Activated CD4-positive, alpha-beta T cell treated with anti-CD3 and anti-CD28 coated beads, Interleukin-2, amount 10 ng/mL, durations not matched to agents 7 days and 5 days (primary cell): ENCODE results near the gene P4HA1. TPM values are rescaled to one million over a fixed set of nuclear protein-coding genes. Genes with fewer than 3 reads are reported as not detected.
"Not testable (repeated sequence)": the region's sequence is repeated elsewhere in the genome, so short reads cannot be mapped to it uniquely, and the experiment has no call there.

Experiments used
- CTCF ChIA-PET: fragments of 350-600 bp; sonication (Branson Sonifier 250); formaldehyde crosslinking; loops from one replicate; lab custom pipeline; 2021; ENCODE audit warnings: antibody characterized with exemption; lab: Charles Lee
- POLR2A ChIA-PET: fragments of 350-600 bp; sonication (Branson Sonifier 250); formaldehyde crosslinking; loops from one replicate; lab custom pipeline; 2021; ENCODE audit warnings: antibody characterized with exemption; lab: Charles Lee
- DNase-seq: peaks from one replicate; pipeline ENCODE4 v3.0.0-alpha.2; 2020
- H3K27ac Mint-ChIP-seq: one replicate; pipeline ENCODE4 v1.8.0; 2021; ENCODE audit warnings: mild to moderate bottlenecking, moderate library complexity, mixed read lengths
- H3K27me3 Mint-ChIP-seq: one replicate; pipeline ENCODE4 v1.8.0; 2021; ENCODE audit warnings: mixed read lengths
- H3K36me3 Mint-ChIP-seq: one replicate; pipeline ENCODE4 v1.8.0; 2021; ENCODE audit warnings: low read depth, mixed read lengths
- H3K4me1 Mint-ChIP-seq: one replicate; pipeline ENCODE4 v1.8.0; 2021; ENCODE audit warnings: mixed read lengths
- H3K4me3 Mint-ChIP-seq: one replicate; pipeline ENCODE4 v1.8.0; 2021; ENCODE audit warnings: mild to moderate bottlenecking, moderate library complexity, mixed read lengths
- H3K9me3 Mint-ChIP-seq: one replicate; pipeline ENCODE4 v1.8.0; 2021; ENCODE audit warnings: mixed read lengths
- total RNA-seq, 2 experiments: library from RNA; stranded (reverse); gene quantifications; one replicate each; pipeline ENCODE4 v1.2.3, GENCODE V29; 2021

The P4HA1 gene
- total RNA-seq, 2 experiments from 2014 or later, result 31.4 to 32.9 TPM

DNA sequence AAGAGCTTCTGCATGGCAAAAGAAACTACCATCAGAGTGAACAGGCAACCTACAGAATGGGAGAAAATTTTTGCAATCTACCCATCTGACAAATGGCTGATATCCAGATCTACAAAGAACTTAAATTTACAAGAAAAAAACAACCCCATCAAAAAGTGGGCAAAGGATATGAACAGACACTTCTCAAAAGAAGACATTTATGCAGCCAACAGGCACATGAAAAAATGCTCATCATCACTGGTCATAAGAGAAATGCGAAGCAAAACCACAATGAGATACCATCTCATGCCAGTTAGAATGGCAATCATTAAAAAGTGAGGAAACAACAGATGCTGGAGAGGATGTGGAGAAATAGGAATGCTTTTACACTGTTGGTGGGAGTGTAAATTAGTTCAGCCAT, 70.0 kb downstream of the P4HA1 start:
- H3K9me3 Mint-ChIP-seq, H3K27ac Mint-ChIP-seq, H3K4me3 Mint-ChIP-seq, H3K27me3 Mint-ChIP-seq, POLR2A ChIA-PET, DNase-seq, CTCF ChIA-PET: not testable (repeated sequence)
- peaks cover 55% of the 10 kb centered on the region for H3K36me3 Mint-ChIP-seq
- peaks cover 17% of the 10 kb centered on the region for H3K4me1 Mint-ChIP-seq

DNA sequence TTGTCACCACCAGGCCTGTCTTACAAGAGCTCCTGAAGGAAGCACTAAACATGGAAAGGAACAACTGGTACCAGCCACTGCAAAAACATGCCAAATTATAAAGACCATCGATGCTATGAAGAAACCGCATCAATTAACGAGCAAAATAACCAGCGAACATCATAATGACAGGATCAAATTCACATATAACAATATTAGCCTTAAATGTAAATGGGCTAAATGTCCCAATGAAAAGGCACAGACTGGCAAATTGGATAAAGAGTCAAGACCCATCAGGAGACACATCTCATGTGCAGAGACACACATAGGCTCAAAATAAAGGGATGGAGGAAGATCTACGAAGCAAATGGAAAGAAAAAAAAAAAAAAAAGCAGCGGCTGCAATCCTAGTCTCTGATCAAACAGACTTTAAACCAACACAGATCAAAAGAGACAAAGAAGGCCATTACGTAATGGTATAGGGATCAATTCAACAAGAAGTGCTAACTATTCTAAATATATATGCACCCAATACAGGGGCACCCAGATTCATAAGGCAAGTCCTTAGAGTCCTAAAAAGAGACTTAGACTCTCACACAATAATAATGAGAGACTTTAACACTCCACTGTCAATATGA, 73.1 kb downstream of the P4HA1 start:
- H3K27ac Mint-ChIP-seq, DNase-seq, CTCF ChIA-PET, H3K27me3 Mint-ChIP-seq, POLR2A ChIA-PET, H3K4me3 Mint-ChIP-seq, H3K9me3 Mint-ChIP-seq: not testable (repeated sequence)
- Mint-ChIP-seq H3K4me1 (peaks cover 23% of the 10 kb centered on the region), H3K36me3 (peaks cover 71% of the 10 kb centered on the region)

DNA sequence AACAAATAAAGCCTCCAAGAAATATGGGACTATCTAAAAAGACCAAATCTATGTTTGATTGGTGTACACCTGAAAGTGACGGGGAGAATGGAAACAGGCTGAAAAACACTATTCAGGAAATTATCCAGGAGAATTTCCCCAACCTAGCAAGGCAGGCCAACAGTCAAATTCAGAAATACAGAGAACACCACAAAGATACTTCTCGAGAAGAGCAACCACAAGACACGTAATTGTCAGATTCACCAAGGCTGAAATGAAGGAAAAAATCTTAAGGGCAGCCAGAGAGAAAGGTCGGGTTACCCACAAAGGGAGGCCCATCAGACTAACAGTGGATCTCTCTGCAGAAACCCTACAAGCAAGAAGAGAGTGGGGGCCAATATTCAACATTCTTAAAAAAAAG, 73.7 kb downstream of the P4HA1 start:
- H3K27ac Mint-ChIP-seq, H3K27me3 Mint-ChIP-seq, POLR2A ChIA-PET, CTCF ChIA-PET, H3K4me3 Mint-ChIP-seq, H3K9me3 Mint-ChIP-seq, DNase-seq: not testable (repeated sequence)
- Mint-ChIP-seq H3K36me3 (peaks cover 69% of the 10 kb centered on the region), H3K4me1 (peaks cover 23% of the 10 kb centered on the region)

DNA sequence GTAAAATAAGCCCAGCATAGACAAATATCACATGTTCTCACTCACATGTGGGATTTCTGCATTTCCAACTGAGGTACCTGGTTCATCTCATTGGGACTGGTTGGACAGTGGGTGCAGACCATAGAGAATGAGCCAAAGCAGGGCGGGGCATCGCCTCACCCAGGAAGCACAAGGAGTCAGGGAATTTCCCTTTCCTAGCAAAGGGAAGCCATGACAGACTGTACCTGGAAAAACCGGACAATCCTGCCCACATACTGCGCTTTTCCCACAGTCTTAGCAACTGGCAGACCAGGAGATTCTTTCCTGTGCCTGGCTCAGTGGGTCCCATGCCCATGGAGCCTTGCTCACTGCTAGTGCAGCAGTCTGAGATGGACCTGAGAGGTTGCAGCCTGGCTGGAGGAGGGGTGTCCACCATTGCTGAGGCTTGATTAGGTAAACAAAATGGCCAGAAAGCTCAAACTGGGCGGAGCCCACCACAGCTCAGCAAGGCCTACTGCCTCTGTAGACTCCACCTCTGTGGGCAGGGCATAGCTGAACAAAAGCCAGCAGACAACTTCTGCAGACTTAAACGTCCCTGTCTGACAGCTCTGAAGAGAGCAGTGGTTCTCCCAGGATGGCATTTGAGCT, 75.0 kb downstream of the P4HA1 start:
- H3K4me3 Mint-ChIP-seq, H3K27ac Mint-ChIP-seq, POLR2A ChIA-PET, H3K9me3 Mint-ChIP-seq, H3K27me3 Mint-ChIP-seq, DNase-seq: not testable (repeated sequence)
- CTCF ChIA-PET, result interaction anchor here (1.5 kb wide), 1 partner anchor 24 kb away, joined by 3 read pairs; no protein-coding TSS in a partner anchor
- Mint-ChIP-seq H3K4me1 (peaks cover 17% of the 10 kb centered on the region), H3K36me3 (peaks cover 62% of the 10 kb centered on the region)

DNA sequence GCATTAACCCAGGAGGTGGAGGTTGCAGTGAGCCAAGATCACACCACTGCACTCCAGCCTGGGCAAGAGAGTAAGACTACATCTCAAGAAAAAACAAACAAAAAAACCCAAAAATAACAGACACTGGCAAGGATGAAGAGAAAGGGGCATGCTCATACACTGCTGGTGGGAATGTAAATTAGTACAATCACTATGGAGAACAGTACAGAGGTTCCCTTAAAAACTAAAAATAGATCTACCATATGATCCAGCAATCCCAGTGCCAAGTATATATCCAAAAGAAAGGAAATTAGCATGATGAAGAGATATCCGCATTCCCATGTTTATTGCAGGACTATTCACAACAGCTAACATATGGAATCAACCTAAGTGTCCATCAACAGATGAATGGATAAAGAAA, 75.6 kb downstream of the P4HA1 start:
- Mint-ChIP-seq H3K4me3 (no peak overlapping the region), H3K4me1 (peaks cover 17% of the 10 kb centered on the region), H3K27ac (no peak overlapping the region), H3K27me3 (no peaks in the 10 kb centered on the region), H3K36me3 (peaks cover 60% of the 10 kb centered on the region), H3K9me3 (no peaks in the 10 kb centered on the region)
- POLR2A ChIA-PET, result no interaction called here
- no peak for DNase-seq
- CTCF ChIA-PET, result interaction anchor here (1.5 kb wide), 1 partner anchor 23 kb away, joined by 3 read pairs; no protein-coding TSS in a partner anchor

DNA sequence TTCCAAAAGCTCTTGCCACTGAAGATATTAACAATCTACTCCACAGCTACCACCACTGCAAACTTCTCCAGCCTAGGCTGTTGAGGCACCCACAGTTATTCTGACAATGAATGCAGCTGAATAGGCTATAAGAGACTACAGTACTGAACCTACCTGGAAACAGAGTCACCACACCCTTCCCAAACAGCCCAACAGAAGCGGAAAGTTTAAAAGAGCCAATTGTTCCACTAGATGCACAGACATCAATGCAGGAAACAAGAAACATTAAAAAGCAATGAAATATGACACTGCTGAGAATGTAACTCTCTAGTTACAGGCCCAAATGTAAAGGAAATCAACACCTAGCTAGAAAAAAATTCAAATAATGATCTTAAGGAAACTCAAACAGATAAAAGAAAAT, 77.6 kb downstream of the P4HA1 start:
- Mint-ChIP-seq H3K36me3 (peaks cover 49% of the 10 kb centered on the region), H3K27me3 (no peaks in the 10 kb centered on the region), H3K4me1 (peaks cover 14% of the 10 kb centered on the region), H3K4me3 (no peak overlapping the region), H3K9me3 (no peaks in the 10 kb centered on the region), H3K27ac (no peak overlapping the region)
- ChIA-PET POLR2A (no interaction called here), CTCF (interaction anchor here (1.2 kb wide), 1 partner anchor 10 kb away, joined by 3 read pairs; no protein-coding TSS in a partner anchor)
- DNase-seq, result no peak

DNA sequence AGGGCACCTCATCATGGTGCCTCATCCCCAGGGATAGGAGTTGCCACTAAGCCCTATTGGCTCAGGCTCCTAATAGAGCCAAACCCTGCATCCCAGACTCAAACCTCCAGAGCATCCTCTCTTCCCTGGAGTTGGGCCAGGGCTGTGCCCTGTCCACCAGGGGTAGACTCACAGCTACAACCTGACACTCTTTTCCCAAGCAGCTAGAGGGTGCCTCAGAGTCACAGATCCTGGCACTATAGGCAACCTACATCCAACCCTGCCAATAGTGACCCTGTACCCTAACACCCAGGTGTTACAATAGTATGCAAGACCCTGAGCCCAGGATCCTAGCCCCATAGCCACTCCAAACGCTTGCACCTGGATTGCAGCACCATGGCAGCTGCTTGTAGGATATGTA, 78.0 kb downstream of the P4HA1 start:
- DNase-seq, result no peak
- Mint-ChIP-seq H3K4me3 (no peak overlapping the region), H3K4me1 (peaks cover 14% of the 10 kb centered on the region), H3K27ac (no peak overlapping the region), H3K9me3 (no peaks in the 10 kb centered on the region), H3K27me3 (no peaks in the 10 kb centered on the region), H3K36me3 (peaks cover 50% of the 10 kb centered on the region)
- POLR2A ChIA-PET, result no interaction called here
- CTCF ChIA-PET, result interaction anchor here (1.2 kb wide), 1 partner anchor 11 kb away, joined by 3 read pairs; no protein-coding TSS in a partner anchor

DNA sequence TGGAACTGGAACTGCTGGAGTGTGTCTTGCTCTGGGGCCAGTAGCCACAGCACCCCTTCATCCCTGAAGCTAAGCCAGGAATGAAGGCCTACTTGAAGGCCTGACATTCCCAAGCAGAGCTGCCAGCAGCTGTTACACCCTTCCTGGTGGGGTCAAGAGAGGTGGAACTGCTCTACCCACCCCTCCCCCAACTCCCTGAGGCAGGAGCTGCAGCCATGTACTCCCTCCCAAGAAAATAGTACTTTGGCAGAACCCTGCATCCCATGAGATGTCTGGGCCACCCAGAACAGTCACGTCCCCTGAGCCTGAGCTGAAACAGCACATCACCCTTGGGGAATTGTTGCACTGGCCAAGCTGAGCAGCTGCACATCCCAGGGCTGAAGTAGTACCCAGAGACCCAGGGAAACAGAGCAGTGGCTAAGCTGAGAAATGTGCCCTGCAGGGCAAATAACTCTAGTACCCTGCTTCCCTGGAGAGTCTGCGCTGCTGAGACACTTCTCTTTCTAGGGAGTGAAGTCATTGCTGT, 78.6 kb downstream of the P4HA1 start:
- POLR2A ChIA-PET, result no interaction called here
- H3K4me1 Mint-ChIP-seq, result peaks cover 10% of the 10 kb centered on the region
- H3K9me3 Mint-ChIP-seq, result no peaks in the 10 kb centered on the region
- no peak overlapping the region for H3K4me3 Mint-ChIP-seq
- DNase-seq, result no peak
- peaks cover 49% of the 10 kb centered on the region for H3K36me3 Mint-ChIP-seq
- H3K27ac Mint-ChIP-seq, result no peak overlapping the region
- no peaks in the 10 kb centered on the region for H3K27me3 Mint-ChIP-seq
- CTCF ChIA-PET, result interaction anchor here (0.7 to 1.2 kb wide), 3 partner anchors 11 to 474 kb away, joined by 3 read pairs; no protein-coding TSS in a partner anchor

DNA sequence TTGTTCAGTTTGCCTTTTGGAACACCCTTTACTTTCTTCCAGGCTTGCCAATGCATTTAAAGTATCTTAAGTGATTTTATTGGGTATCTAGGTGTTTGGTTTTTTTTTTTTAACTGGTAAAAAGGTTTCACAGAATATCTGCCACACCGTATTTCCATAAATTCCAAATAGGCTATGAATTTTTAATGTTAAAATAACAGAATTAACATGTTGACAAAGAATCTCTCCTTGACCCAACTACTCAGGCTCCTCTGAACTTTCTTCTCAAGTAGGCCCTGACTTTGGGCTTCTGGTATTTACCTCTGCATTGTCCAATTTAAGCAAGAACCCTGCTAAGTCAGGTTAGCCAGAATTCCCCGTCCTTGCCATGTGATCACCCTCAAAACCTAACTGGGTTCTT, 80.9 kb downstream of the P4HA1 start:
- Mint-ChIP-seq H3K27me3 (no peaks in the 10 kb centered on the region), H3K36me3 (peaks cover 42% of the 10 kb centered on the region), H3K9me3 (no peaks in the 10 kb centered on the region), H3K4me3 (no peak overlapping the region), H3K4me1 (peaks cover 6% of the 10 kb centered on the region), H3K27ac (no peak overlapping the region)
- no peak for DNase-seq
- CTCF ChIA-PET, result no interaction called here
- POLR2A ChIA-PET, result no interaction called here

DNA sequence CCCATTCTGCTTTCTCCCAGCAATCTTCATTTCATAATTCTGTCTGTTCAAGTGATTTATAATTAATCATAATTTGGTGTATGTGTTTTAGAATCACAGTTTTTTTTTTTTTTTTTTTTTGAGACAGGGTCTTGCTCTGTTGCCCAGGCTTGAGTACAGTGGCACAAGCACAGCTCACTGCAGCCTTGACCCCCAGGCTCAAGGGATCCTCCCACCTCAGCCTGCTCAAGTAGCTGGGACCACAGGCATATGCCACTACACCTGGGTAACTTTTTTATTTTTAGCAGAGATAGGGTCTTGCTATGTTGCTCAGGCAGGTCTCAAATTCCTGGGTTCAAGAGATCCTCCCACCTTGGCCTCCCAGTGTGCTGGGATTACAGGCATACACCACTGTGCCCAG, 92.8 kb downstream of the P4HA1 start:
- Mint-ChIP-seq H3K36me3 (peaks cover 39% of the 10 kb centered on the region), H3K27ac (no peak overlapping the region), H3K4me1 (no peaks in the 10 kb centered on the region), H3K9me3 (peaks cover 2% of the 10 kb centered on the region), H3K27me3 (no peaks in the 10 kb centered on the region), H3K4me3 (no peak overlapping the region)
- ChIA-PET CTCF (no interaction called here), POLR2A (no interaction called here)
- no peak for DNase-seq

DNA sequence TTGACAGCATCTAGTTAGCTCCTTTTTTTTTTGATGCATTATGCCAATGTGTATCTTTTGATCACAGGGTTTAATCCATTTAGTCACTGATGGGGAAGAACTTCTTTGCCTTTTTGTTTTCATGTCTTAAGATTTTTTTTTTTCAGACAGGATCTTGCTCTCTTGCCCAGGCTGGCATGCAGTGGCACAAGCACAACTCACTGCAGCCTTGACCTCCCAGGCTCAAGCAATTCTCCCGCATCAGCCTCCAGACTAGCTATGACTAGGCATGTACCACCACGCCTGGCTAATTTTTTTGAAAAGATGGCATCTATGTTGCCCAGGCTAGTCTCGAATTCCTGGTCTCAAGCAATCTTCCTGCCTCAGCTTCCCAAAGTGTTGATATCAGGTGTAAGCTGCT, 95.7 kb downstream of the P4HA1 start:
- H3K4me1 Mint-ChIP-seq, result no peaks in the 10 kb centered on the region
- no peak for DNase-seq
- H3K27me3 Mint-ChIP-seq, result no peaks in the 10 kb centered on the region
- H3K27ac Mint-ChIP-seq, result no peak overlapping the region
- no peak overlapping the region for H3K4me3 Mint-ChIP-seq
- CTCF ChIA-PET, result interaction anchor here (0.7 kb wide), 1 partner anchor 20 kb away, joined by 3 read pairs; no protein-coding TSS in a partner anchor
- POLR2A ChIA-PET, result no interaction called here
- H3K9me3 Mint-ChIP-seq, result peaks cover 7% of the 10 kb centered on the region
- peaks cover 30% of the 10 kb centered on the region for H3K36me3 Mint-ChIP-seq

DNA sequence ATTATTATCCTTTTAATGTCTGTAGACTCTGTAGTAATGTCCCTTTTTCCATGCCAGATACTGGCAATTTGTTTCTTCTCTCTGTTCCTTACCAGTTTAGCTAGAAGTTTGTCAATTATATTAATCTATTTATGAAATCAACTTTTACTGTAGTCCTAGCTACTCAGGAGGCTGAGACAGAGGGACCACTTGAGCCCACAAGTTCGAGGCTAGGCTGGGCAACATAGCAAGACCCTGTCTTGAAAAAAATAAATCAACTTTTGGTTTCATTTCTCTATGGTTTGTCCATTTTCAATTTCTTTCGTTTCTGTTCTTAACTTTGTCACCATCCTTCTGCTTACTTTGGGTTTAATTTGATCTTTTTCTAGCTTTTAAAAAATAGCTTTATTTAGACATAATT, 99.6 kb downstream of the P4HA1 start:
- Mint-ChIP-seq H3K4me3 (no peak overlapping the region), H3K4me1 (no peaks in the 10 kb centered on the region), H3K36me3 (peaks cover 39% of the 10 kb centered on the region), H3K27ac (no peak overlapping the region), H3K9me3 (peaks cover 15% of the 10 kb centered on the region), H3K27me3 (no peaks in the 10 kb centered on the region)
- CTCF ChIA-PET, result interaction anchor here (0.9 to 1.6 kb wide), 3 partner anchors 24 to 43 kb away, joined by 3 read pairs; partner anchors contain the start of gene PLA2G12B
- no peak for DNase-seq
- POLR2A ChIA-PET, result no interaction called here

DNA sequence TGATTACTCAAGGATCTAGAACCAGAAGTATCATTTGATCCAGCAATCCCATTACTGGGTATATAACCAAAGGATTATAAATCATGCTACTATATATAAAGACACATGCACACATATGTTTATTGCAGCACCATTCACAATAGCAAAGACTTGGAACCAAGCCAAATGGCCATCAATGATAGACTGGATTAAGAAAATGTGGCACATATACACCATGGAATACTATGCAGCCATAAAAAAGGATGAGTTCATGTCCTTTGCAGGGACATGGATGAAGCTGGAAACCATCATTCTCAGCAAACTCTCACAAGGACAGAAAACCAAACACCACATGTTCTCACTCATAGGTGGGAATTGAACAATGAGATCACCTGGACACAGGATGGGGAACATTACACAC, 101.2 kb downstream of the P4HA1 start:
- DNase-seq, H3K27me3 Mint-ChIP-seq, H3K4me3 Mint-ChIP-seq, H3K4me1 Mint-ChIP-seq, H3K27ac Mint-ChIP-seq, CTCF ChIA-PET, POLR2A ChIA-PET: not testable (repeated sequence)
- Mint-ChIP-seq H3K9me3 (peaks cover 20% of the 10 kb centered on the region), H3K36me3 (peaks cover 39% of the 10 kb centered on the region)
